Esophagus muscularis mucosa (tissue), 4 donors: Measurements from ENCODE around the gene CHDH.

ENCODE experiments used
- EP300 ChIP-seq: sonication (generic); formaldehyde crosslinking; IDR thresholded peaks from one replicate; pipeline ENCODE4 v1.6.1; 2017; ENCODE audit warnings: antibody characterized with exemption
- POLR2A ChIP-seq: fragments of 450-650 bp; IDR thresholded peaks from one replicate; pipeline ENCODE4 v1.6.1; 2017; ENCODE audit warnings: antibody characterized with exemption, moderate library complexity, mild to moderate bottlenecking, low read depth
- POLR2AphosphoS5 ChIP-seq, 2 donors: sonication (generic); formaldehyde crosslinking; IDR thresholded peaks; one replicate each; pipeline ENCODE4 v1.6.1; 2017; ENCODE audit warnings: antibody characterized with exemption in 2 of 2
- TF ChIP-seq, protein P1 (sequence below), 3 experiments: fragments of 200-600 bp in 2 of 3; fragments of 450-650 bp in 1 of 3; sonication (generic) in 2 of 3; IDR thresholded peaks; one replicate each; pipeline ENCODE4 v1.5.1; 2017 to 2019; ENCODE audit warnings: antibody characterized with exemption in 3 of 3, mild to moderate bottlenecking in 2 of 3, moderate library complexity in 1 of 3

DNA sequence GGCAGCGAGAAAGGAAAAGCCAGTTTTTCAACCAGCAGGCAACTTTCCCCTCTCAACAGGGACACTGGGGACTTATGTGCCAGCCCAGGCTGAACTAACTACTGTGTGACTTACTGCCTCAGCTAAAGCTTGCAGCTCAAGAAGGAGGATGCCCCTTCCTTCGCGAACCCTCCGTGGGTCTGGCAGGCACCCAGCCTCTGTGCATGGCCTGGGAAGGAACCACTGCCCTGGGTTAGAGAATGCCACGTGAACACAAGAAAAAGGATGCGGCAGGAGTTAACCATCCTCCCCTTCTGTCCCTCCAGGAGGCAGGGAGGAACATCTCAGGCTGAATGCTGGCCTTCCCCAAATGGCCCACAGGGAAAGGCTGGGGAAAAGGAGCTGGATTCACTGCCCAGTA, 29.0 kb downstream of the CHDH start:
- TF ChIP-seq POLR2AphosphoS5 (IDR thresholded peaks at IDR 0.05) (no peak), POLR2A (no peak), EP300 (no peak)
- TF ChIP-seq, protein P1, sequence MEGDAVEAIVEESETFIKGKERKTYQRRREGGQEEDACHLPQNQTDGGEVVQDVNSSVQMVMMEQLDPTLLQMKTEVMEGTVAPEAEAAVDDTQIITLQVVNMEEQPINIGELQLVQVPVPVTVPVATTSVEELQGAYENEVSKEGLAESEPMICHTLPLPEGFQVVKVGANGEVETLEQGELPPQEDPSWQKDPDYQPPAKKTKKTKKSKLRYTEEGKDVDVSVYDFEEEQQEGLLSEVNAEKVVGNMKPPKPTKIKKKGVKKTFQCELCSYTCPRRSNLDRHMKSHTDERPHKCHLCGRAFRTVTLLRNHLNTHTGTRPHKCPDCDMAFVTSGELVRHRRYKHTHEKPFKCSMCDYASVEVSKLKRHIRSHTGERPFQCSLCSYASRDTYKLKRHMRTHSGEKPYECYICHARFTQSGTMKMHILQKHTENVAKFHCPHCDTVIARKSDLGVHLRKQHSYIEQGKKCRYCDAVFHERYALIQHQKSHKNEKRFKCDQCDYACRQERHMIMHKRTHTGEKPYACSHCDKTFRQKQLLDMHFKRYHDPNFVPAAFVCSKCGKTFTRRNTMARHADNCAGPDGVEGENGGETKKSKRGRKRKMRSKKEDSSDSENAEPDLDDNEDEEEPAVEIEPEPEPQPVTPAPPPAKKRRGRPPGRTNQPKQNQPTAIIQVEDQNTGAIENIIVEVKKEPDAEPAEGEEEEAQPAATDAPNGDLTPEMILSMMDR (IDR thresholded peaks at IDR 0.05) = no peak
